ENCODE data around the gene ZNF195. TPM values are rescaled to one million over a fixed set of nuclear protein-coding genes. Genes with fewer than 3 reads are reported as not detected.
"Not testable (repeated sequence)": the region's sequence is repeated elsewhere in the genome, so short reads cannot be mapped to it uniquely, and the experiment has no call there.

The ZNF195 gene
- total RNA-seq, 8 experiments from 2014 or later: 30.3 to 65.3 (median 46.0) TPM

- H3K4me1 ChIP-seq (replicated peaks in 1 of 2); in situ Hi-C loops (cut with MboI; ENCODE audit: low pct_unique_long_range_greater_than_20kb in 2 of 9, low sequenced_read_pairs in 9 of 9, unreplicated experiment in 9 of 9); H3K27ac ChIP-seq; H3K4me3 ChIP-seq; ATAC-seq (replicated peaks in 6 of 8): not testable (repeated sequence)
- no CpG with 5 or more reads among the region's 23 CpGs for WGBS, 10 experiments
These were observed 18.3 kb upstream of the ZNF195 start for GRCh38 chr11:3397210-3397609.

DNA sequence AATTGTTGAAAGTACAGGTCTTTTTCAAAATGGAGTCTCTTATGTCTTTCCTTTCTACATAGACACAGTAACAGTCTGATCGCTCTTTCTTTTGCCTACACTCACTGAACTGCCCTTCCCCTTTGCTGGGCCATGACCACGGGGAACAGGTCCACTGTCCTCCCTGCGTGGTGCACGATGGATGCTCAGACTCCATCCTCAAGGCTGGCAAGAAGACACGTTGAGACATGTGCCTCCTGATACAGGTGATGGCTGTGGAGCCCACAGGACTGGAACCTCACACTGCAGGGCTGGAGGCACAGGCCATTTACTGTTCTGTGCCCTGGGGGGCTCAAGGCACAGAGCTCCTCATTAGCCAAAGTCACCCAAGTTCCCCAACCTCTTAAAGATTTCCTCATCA lies 16.5 kb upstream of the ZNF195 start:
- H3K4me3 ChIP-seq; H3K27ac ChIP-seq; H3K4me1 ChIP-seq (replicated peaks in 1 of 2); in situ Hi-C loops (cut with MboI; ENCODE audit: low pct_unique_long_range_greater_than_20kb in 2 of 9, low sequenced_read_pairs in 9 of 9, unreplicated experiment in 9 of 9); ATAC-seq (replicated peaks in 6 of 8): not testable (repeated sequence)
- 20 to 100% (median 88%) methylated on average over 1 to 4 of the region's 5 CpGs; no CpG with 5 or more reads in 6 of the 10 experiments for WGBS, 10 experiments

GRCh38 chr11:3394956-3395355 lies 16.0 kb upstream of the ZNF195 start:
- WGBS, 10 experiments: 66 to 100% (median 89%) methylated on average over 1 to 7 of the region's 10 CpGs; no CpG with 5 or more reads in 4 of the 10 experiments
- H3K4me3 ChIP-seq; in situ Hi-C loops (cut with MboI; ENCODE audit: low pct_unique_long_range_greater_than_20kb in 2 of 9, low sequenced_read_pairs in 9 of 9, unreplicated experiment in 9 of 9); ATAC-seq (replicated peaks in 6 of 8); H3K27ac ChIP-seq; H3K4me1 ChIP-seq (replicated peaks in 1 of 2): not testable (repeated sequence)

GRCh38 chr11:3393450-3393849 lies 14.5 kb upstream of the ZNF195 start:
- H3K4me1 ChIP-seq (replicated peaks in 1 of 2); in situ Hi-C loops (cut with MboI; ENCODE audit: low pct_unique_long_range_greater_than_20kb in 2 of 9, low sequenced_read_pairs in 9 of 9, unreplicated experiment in 9 of 9); H3K4me3 ChIP-seq; ATAC-seq (replicated peaks in 6 of 8); H3K27ac ChIP-seq: not testable (repeated sequence)
- WGBS, 10 experiments: 100% methylated on average over 4 of the region's 13 CpGs; no CpG with 5 or more reads in 9 of the 10 experiments

DNA sequence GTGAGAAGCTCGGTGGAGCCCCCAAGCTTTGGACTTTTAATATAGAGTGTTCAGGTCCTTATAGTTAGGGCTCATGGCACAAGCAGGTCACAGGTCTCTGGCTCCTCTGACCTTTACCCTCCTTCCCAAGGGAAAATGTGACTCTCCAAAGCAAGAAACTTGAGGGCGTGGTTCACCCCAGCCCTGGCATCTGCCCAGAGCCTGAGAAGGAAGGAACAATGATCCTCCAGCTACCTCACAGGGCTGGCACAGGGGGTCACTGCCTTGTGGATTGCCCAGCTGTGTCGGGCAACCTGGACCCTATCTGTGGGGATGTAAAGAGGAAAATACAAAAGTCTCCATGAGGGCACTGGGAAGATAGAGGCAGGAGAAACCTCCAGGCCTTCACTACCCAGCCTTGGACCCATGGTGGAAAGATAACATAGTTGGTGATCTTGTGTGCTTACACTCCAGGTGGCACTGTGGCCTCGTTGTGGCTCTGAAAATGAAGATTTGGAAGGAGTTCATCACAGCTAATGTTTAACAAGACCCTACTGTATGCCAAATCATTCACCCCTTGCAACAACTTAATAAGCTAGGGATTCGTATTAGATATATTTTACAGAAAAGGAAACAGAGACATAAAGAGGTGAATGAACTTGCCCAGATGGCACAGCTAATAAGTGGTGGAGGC lies 3.8 kb upstream of the ZNF195 start:
- in situ Hi-C loops (cut with MboI; ENCODE audit: low pct_unique_long_range_greater_than_20kb in 2 of 9, low sequenced_read_pairs in 9 of 9, unreplicated experiment in 9 of 9): no loop called here
- Histone ChIP-seq H3K4me3 (no peak overlapping the region), H3K27ac (no peak overlapping the region), H3K4me1 (replicated peaks in 1 of 2) (peaks cover 14 to 18% of the 10 kb centered on the region in 2 donors)
- no peak for ATAC-seq (replicated peaks in 6 of 8)
- WGBS, 10 experiments: 63 to 100% (median 88%) methylated on average over 1 to 3 of the region's 5 CpGs; no CpG with 5 or more reads in 3 of the 10 experiments

DNA sequence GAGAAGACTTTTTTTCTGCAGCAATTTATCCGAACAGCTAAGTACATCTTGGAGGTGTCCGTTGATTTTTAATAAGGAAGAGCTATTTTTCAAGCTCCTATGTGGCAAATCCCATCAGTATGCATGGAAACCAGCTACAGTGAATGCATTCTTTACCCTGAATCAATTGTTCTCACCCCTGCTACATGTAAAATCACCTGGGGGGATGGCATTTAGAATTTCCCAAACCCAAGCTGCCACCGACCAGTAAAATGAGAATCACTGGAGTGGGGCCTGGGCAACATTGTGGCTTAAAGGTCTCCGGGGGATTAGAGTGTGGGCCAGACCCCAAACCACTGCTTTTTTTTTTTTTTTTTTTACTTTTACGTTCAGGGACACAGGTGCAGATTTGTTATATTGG lies 2.8 kb upstream of the ZNF195 start:
- in situ Hi-C loops (cut with MboI; ENCODE audit: low pct_unique_long_range_greater_than_20kb in 2 of 9, low sequenced_read_pairs in 9 of 9, unreplicated experiment in 9 of 9): no loop called here
- peaks cover 21 to 25% of the 10 kb centered on the region in 2 donors for H3K4me1 ChIP-seq (replicated peaks in 1 of 2)
- 10 to 48% (median 29%) methylated on average over 1 to 5 of the region's 5 CpGs for WGBS, 10 experiments
- no peak for ATAC-seq (replicated peaks in 6 of 8)
- peak overlapping the region; percentile 37 to 50 (median 41) for H3K4me3 ChIP-seq
- no peak overlapping the region for H3K27ac ChIP-seq

DNA sequence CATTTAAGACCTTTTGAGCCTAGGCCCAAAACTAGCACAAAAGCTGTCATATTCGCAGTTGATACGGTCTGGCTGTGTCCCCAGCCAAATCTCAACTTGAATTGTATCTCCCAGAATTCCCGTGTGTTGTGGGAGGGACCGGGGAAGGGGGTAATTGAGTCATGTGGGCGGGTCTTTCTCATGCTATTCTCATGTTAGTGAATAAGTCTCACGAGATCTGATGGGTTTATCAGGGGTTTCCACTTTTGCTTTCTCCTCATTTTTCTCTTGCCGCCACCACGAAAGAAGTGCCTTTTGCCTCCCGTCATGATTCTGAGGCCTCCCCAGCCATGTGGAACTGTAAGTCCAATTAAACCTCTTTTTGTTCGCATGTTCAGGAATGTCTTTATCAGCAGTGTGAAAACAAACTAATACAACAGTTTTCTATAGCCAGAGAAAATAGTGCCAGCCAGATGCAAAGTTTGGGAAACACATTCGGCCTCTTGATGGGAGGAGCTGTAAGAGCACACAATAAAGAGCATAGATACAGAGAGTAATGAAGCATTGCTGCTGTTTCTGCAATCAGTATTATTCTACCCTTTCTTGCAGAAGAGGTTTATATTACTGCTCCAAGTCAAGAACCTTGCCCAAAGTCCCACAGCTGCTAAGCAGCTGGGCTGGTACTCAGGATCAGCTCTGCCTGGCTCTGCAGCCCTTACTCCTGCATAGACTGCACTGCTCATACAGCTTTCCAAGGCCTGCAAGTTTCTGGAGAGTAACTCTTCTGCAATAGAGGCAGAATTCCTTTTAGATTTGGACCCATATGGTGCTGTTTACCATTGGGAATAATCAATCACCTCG lies 2.0 kb upstream of the ZNF195 start:
- WGBS, 10 experiments: 0 to 33% (median 12%) methylated on average over 1 to 6 of the region's 12 CpGs
- in situ Hi-C loops (cut with MboI; ENCODE audit: low pct_unique_long_range_greater_than_20kb in 2 of 9, low sequenced_read_pairs in 9 of 9, unreplicated experiment in 9 of 9): no loop called here
- Histone ChIP-seq H3K27ac (peak overlapping the region in 1 of 2 donors; percentile 47), H3K4me3 (peak overlapping the region; percentile 37 to 50 (median 41)), H3K4me1 (replicated peaks in 1 of 2) (peaks cover 21 to 25% of the 10 kb centered on the region in 2 donors)
- ATAC-seq (replicated peaks in 6 of 8): peak; percentile 8 to 50 (median 34)

- WGBS, 10 experiments: 41 to 100% (median 100%) methylated on average over 1 to 4 of the region's 4 CpGs; no CpG with 5 or more reads in 2 of the 10 experiments
- peak in 1 of 8 experiments; percentile 2 for ATAC-seq (replicated peaks in 6 of 8)
- in situ Hi-C loops (cut with MboI; ENCODE audit: low pct_unique_long_range_greater_than_20kb in 2 of 9, low sequenced_read_pairs in 9 of 9, unreplicated experiment in 9 of 9): no loop called here
- Histone ChIP-seq H3K4me3 (no peak overlapping the region), H3K27ac (no peak overlapping the region), H3K4me1 (replicated peaks in 1 of 2) (peaks cover 21% of the 10 kb centered on the region in 2 donors)
These were observed 3.4 kb downstream of the ZNF195 start for GRCh38 chr11:3375552-3375951.

DNA sequence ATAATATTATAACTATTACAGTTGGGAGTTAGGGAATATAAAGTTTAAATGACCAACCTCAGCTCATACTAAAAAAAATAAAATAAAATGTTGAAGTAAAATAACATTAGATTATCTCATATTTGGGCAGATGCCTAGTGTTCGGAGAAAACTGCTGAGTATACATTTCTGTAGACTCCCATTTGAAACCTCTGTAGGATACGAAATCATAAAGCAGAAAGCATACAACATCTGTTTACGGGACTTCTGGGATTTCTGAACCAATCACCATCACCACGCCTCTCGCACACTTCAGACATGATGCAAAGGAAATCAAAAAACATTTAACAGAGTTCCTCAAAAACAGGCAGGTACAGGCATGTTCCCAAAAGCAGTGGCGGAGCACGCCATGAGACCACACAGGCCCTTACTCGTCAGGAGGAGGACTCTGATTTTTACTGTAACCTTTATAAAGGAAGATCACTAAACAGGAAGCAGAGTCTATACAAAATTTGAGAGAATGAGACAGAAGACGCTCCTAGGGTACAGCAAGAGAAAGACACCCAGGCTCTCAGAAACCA lies 8.6 kb downstream of the ZNF195 start:
- 57 to 100% (median 96%) methylated on average over 2 to 9 of the region's 9 CpGs for WGBS, 10 experiments
- in situ Hi-C loops (cut with MboI; ENCODE audit: low pct_unique_long_range_greater_than_20kb in 2 of 9, low sequenced_read_pairs in 9 of 9, unreplicated experiment in 9 of 9): loop anchor here in 1 of 9 experiments (25.0 kb wide), 1 partner anchor 133 kb away; the partner anchor contains the start of gene MRGPRE
- ATAC-seq (replicated peaks in 6 of 8): no peak
- H3K27ac ChIP-seq: no peak overlapping the region
- no peaks in the 10 kb centered on the region for H3K4me1 ChIP-seq (replicated peaks in 1 of 2)
- H3K4me3 ChIP-seq: no peak overlapping the region

DNA sequence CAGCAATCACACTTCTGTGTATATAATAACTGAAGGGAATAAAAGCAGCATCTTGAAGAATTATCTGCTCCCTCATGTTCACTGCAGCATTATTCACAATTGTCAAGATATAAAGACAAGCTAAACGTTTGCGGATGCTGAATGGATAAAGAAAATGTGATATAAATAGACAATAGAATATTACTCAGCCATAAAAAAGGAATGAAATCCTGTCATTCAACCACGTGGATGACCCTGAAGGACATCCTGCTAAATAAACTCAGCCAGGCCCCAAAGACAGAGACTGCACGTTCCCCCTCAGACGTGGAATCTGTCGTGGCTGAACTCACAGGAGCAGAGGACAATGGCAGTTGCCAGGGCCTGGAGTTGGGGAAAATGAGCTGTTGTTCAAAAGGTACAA lies 9.6 kb downstream of the ZNF195 start:
- in situ Hi-C loops (cut with MboI; ENCODE audit: low pct_unique_long_range_greater_than_20kb in 2 of 9, low sequenced_read_pairs in 9 of 9, unreplicated experiment in 9 of 9): loop anchor here in 1 of 9 experiments (25.0 kb wide), 1 partner anchor 132 kb away; the partner anchor contains the start of gene MRGPRE
- no peak overlapping the region for H3K4me3 ChIP-seq
- no peak for ATAC-seq (replicated peaks in 6 of 8)
- H3K4me1 ChIP-seq (replicated peaks in 1 of 2): no peaks in the 10 kb centered on the region
- WGBS, 10 experiments: 92 to 100% (median 100%) methylated on average over 1 to 6 of the region's 6 CpGs; no CpG with 5 or more reads in 3 of the 10 experiments
- H3K27ac ChIP-seq: no peak overlapping the region

DNA sequence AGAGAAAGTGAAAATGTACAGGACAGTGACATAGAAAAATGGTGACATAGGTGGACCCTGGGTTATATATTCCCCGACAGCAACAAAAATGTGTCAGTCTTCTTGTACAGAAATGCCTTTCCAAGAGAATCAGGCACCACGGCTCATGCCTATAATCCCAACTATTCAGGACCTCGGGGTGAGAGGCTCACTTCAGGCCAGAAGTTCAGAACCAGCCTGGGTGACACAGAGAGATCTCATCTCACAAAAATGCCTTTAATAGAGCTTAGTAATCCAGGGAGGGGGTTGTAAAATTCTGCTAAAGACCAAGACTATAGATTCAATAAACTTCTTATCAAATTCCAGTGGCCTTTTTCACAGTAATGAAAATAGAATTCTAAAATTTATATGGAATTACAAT lies 10.7 kb downstream of the ZNF195 start:
- Histone ChIP-seq H3K4me1 (replicated peaks in 1 of 2) (no peaks in the 10 kb centered on the region), H3K27ac (no peak overlapping the region), H3K4me3 (no peak overlapping the region)
- in situ Hi-C loops (cut with MboI; ENCODE audit: low pct_unique_long_range_greater_than_20kb in 2 of 9, low sequenced_read_pairs in 9 of 9, unreplicated experiment in 9 of 9): loop anchor here in 1 of 9 experiments (25.0 kb wide), 1 partner anchor 131 kb away; the partner anchor contains the start of gene MRGPRE
- 81 to 100% (median 100%) methylated on average over 1 to 3 of the region's 3 CpGs; no CpG with 5 or more reads in 1 of the 10 experiments for WGBS, 10 experiments
- ATAC-seq (replicated peaks in 6 of 8): no peak

GRCh38 chr11:3367221-3367620 lies 11.7 kb downstream of the ZNF195 start:
- Histone ChIP-seq H3K4me1 (replicated peaks in 1 of 2) (no peaks in the 10 kb centered on the region), H3K4me3 (no peak overlapping the region), H3K27ac (no peak overlapping the region)
- in situ Hi-C loops (cut with MboI; ENCODE audit: low pct_unique_long_range_greater_than_20kb in 2 of 9, low sequenced_read_pairs in 9 of 9, unreplicated experiment in 9 of 9): loop anchor here in 1 of 9 experiments (25.0 kb wide), 1 partner anchor 130 kb away; the partner anchor contains the start of gene MRGPRE
- 93 to 100% (median 100%) methylated on average over 1 of the region's 1 CpG; no CpG with 5 or more reads in 2 of the 10 experiments for WGBS, 10 experiments
- no peak for ATAC-seq (replicated peaks in 6 of 8)
